GM19452 (cell line): ENCODE measurements around the gene PHLDA3.

Experiments used
- ATAC-seq: cut with Tn5 transposase; IDR thresholded peaks from one replicate; pipeline ENCODE4 v1.9.1; 2021; ENCODE audit not compliant: unreplicated experiment

PHLDA3 gene

DNA sequence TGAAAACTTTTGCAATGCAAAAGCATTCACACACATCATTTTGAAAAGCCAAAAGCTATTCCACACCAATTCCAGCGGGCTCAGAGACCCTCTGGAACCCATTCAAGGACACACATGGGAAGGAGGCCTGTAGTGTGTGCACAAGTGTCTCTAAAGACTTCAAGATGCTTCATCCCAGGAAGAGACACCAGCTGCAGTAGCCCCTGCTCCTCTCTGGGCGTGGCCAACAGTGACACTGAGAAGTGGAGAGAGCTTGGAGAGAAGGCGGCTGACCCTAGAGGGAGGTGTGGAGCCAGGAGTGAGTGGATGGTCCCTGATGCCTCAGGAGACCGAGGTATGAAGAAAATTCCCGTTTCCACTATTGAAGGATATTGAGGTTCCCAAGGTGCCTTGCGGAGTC is 32.6 kb downstream of the PHLDA3 start:
- no peak for ATAC-seq

DNA sequence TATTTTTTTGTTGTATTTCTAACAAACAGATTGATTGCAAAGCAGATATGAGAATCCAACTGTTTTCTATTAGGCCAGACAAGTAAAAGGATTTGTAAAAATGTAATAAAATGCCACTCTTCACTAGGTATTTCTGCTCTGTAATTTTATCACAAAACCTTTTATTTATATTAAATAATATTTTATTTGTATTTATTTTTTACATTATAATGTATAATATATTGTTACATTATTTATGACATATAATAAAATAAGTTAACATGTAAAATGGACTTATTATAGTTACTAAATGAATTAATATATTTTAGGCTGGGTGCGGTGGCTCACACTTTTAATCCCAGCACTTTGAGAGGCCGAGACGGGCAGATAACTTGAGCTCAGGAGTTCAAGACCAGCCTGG is 34.7 kb downstream of the PHLDA3 start:
- ATAC-seq: no peak

DNA sequence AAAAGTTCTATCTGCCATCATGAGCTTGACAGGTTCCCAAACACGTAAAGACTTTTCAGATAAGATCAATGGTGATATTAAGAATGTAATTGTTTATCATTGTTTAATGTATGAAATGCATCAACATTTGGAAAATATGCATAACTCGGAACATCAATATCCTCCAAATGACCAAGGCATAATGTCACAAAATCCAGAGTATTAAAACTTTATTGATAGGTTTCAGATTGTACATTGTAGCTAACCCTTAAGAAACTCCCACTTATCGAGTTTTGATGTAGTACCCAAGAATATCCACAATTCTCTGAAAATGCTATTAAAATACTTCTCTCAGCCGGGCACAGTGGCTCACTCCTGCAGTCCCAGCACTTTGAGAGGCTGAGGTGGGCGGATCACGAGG is 35.4 kb downstream of the PHLDA3 start:
- no peak for ATAC-seq

DNA sequence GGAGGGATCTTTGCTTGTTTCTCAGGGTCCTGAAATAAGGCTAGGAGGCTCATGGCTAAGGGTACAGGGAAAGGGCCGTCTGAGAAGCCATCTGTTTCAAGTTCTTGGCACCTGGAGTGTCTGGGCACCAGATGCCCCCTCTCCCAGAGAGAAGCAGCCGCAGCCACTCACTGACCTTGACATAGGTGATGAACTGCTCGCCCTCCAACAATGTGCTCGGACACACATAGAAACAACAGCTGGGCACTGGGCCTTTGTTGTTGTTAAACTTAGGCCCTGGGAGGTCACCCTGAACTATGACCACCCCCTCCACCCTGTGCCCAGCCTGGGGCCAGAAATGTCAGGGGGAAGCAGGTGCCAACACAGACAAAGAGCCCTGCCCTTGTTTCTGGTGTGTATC is 38.2 kb downstream of the PHLDA3 start:
- no peak for ATAC-seq

DNA sequence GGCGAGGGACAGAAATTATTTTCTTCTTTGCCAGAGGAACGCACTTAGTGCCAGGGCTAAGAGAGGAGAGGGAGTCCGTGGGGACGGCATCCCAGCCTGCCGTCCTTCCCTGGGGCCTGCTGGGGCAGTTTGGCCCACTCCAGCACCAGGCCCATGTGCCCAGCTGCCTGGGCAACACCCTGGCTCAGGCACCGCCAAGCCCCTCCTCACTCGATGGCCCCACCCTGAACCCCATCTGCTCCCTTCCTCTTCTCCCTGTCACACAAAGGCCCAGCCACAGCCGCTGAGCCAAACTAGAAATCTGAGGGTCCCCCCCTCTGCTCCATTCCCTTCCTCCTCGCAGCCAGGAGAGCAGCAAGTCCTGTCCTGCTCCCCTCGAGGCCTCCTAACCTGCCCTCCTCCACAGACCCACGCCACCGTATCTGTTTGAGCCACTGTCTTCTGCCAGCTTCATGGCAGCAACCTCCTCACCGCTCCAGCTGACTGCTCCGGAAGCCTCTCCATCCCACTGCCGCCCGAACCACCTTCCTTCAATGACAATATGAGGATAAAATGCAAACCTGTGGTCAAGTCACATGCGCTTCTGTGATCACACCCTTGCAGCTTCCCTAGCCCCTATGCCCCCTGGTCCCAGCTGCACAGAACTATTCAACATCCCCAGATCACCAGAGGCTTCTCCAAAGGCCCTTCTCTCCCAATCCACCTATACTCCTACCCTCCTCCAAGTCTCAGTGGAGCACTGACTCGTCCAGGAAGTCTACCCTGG is 39.1 kb downstream of the PHLDA3 start:
- ATAC-seq: no peak

DNA sequence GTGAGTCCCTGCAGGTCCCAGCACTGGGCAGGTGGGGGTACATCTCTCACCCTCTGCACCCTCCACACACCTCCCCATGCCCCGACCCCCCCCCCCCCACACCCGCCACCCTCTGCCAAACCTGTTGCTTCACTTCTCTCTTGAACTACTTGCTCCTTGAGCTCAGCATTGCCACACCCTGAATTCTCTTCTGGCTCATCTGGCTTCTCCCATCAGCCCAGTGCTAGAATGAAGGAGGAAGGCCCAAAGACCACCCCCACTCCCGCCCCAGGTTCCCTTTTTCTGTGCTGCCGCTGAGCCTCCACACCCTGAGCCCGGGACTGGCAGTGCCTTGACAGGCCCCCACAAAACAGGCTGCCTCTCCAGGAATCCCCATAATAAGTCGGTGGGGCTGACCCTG is 41.0 kb downstream of the PHLDA3 start:
- no peak for ATAC-seq

DNA sequence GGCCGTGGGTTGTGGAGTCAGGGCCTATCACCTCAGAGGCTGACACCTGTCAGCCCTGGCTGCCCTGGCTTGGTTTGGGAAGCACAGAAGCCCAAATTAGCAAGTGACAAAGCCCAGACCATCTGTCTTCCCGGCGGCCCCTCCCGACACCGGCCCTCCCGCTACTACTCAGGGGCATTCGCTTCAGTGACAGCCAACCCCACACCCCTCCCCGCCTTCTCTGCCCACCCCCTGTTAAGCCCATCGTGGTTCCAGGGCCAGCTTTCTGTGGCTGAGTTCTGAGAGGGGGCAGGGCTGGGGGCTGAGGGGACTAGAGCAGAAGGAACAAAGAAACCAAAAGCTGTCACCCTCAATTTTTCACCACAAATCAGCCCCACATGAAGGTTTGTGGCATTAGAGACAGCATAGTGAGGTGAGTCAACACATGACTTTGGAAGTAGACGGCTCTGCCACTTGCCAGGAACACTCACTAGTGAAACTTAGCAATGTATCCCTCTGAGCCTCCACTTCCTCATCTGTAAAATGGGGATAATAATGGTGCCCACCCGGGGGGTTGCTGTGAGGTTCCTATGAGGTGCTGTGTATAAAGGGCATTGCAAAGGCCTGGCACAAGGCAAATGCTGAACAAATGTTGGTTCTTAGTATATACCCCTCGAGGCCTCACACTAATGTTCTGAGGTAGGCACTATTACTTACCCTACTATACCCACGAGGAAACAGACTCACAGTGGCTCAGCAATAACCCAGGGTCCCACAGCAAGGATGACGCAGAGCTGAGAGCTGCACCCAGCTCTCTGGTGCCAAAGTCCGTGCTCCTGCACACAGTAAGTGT is 42.3 kb downstream of the PHLDA3 start:
- no peak for ATAC-seq

DNA sequence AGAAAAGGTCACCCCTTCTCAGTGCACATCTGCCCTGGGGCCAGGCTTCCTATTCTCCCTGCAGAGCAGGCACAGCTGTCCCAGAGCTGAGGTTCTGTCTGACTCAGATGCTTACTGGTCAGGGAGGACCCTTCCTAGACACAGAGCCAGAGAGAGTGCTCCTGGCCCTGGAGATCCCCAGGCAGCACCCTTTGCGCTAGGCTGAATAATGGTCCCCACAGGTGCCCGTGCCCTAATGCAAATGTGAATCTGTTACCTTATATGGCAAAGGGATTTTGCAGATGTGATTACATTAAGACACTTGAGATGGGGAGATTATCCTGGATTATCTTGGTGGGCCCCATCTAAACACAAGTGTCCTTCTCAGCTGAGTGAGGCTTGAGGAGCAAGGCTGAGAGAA is 44.8 kb downstream of the PHLDA3 start:
- no peak for ATAC-seq

DNA sequence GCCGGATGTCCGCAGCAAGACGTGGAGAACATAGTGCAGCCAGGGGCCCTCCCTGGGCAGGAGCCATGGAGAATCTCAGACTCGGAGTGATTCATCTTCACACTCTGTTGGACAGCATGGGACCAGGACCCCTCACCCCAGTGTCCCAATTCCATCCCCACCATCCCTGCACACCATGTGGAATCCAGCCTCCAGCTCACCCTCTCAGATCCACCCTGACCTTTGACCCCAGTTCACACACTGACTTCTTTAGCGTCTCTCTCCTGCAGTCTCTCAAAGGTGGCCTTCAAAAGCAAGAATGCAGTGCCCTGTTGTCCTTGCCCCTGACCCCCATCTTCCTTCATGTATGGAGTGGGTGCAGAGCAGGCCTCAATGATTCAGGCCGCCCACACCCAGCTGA is 45.3 kb downstream of the PHLDA3 start:
- ATAC-seq: no peak

DNA sequence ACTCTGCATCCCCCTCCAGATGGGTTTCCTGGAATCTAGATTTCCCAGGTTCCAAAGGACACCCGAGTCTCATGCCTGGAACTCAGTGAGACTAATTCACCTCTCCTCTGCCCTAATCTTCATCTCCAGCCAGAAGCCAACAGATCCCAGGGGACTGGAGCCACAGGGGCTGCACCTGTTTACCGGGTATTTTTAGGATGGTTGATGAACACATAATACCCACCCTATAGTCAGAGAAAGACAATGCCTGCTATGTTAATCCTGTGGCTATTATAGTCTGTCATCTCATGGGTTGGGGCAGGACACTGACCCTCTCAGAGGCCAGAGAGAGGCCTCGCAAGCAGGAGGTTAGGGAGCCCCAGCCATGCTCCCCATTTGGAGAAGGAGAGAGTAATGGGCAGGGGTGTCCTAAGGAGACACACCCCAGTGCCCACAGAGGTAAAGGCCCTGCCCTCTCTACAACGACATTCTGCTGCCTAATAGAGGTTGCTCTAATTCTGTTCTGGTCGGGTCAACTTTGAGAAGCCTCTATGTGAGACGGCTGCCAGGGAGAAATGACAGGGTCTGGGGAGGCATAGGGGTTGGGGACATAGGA is 46.5 kb downstream of the PHLDA3 start:
- no peak for ATAC-seq

DNA sequence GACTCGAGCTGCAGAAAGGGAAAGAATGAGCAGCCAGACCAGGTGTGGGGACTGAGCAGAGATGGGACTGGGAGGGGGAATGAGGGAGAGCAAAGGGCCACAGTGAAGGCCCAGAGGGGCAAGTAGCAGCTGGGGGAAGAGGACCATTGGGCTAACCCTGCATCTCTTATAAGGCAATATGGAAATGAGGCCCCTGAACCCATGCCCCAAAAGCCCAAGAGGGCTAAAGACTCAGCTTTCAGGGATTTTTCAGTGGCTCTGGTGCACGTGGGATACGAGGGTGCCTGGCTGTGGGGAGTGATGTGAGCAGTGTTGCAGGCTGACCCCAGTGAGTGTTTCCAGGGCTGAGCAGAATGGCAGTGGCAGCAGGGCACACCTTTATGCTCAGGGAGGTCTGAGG is 47.0 kb downstream of the PHLDA3 start:
- no peak for ATAC-seq

DNA sequence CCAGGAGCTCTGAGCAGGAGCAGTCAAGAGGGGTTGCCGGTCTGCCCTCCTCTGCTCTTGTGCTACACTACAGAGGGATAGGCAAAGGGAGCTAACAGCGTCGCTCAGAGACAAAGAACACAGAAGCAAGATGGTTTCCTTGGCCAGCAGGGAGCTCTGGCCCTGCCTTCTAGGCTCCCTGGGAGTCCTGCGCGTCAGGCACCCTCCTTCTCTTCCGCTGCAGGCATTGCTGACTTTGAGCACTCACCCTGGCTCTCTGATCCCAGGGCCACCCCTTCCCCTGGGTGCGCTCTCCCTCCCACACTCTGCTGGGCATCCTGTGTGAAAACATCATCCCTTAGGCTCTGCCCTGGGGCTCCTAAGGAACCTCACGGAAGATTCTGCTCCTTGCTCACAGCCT is 47.9 kb downstream of the PHLDA3 start:
- no peak for ATAC-seq

DNA sequence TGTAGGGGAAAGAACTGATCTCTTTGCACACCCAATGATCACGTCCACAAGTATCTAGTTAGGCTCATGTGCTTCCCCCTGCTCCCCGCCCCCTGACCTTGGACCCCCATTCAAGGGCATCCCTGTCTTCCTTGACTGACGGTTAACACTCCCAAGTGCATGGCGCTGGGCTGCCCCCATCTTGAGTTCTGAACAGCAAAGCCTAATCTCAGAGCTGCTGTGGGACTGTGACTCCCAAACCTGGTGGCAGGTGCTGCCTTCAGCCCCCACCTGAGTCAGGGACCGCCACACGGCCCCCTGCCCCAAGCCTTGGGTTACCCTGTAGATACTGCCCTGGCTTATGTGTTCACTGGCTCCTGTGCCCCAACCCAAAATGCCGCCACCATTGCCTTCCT is 48.4 kb downstream of the PHLDA3 start:
- no peak for ATAC-seq

DNA sequence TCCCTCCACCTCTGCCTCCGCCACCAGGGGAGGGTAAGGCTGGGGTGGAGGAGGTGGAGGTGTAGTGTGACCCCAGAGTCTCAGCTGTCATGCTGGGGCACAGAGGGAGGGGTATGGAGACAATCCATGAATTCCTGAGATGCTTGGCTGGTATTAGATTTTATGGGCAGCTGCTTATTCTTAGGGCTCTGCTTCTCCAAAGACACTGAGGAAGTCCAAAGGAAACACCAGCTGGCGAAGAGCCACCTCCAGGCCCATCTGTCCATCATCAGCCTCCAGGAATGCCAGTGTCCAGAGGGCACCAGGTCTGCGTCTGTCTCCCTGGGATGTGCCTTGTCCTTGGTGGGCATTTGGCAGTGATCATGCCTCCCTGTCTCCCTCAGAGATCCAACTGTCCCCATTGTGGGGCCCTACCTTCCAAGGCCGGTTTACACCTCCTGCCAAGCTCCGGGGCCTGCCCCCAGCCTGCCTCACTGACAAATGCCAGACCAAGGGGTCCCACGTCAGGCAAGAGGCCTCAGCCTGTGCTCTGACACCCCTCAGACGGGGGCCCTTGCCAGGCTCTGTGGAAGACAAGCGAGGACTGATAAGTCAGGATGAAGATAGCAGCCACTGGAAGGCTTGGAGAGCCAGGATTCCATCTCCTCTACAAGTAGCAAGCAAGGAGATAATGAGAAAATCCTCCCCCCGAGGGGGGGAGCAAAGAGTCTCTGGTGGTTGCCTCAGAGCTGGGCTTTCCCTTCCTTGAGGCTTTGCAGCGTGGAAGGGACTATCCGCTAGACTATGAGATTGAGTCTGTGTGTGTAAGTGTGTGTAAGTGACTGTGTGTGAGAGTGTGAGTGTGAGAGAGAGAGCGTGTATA is 49.0 kb downstream of the PHLDA3 start:
- ATAC-seq: no peak

DNA sequence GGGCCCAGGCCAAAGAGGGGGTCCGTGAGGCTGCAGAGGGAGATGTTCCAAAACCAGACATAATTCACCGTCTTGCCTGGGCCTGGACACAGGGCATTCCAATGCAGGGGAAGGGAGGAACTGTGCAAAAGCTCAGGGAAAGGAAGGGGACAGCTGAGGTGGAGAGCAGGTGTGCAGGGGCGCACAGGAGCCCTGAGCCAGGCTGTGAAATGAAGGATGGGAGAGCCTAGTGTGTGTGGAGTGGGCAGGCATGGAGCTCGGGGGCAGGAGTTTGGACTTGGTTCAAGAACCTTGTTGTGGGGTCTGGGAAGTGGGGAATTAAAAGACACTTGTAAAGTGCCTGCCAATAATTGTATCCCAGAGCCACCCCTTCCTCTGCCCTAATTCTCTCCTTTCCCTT is 49.7 kb downstream of the PHLDA3 start:
- no peak for ATAC-seq

DNA sequence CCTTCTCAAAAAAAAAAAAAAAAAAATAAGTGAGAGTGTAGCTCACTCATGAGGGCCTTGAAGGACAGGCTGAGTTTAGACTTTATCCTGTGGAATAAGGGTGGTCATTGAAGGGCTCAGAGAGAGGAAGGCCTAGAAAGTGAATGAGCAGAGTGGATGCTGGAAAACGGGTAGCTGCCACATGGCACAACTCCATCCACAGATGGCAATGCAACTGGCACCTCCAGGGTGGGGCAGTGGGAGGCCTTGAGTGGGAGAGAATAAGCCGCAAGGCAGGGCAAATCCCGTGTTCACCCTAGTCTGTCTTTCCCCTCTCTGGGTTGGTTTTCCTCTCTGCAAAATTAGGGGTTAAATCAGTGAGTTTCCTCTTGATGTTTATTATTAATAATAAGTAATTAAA is 50.5 kb downstream of the PHLDA3 start:
- ATAC-seq: no peak
